Measurements from ENCODE around the gene RANBP1.

Gene RANBP1

GRCh38 chr22:20176421-20177085 lies 60.6 kb downstream of the RANBP1 start:
- no peak for DNase-seq
